Spleen (tissue), 11 donors: ENCODE measurements around the gene ZNRF3. TPM values are rescaled to one million over a fixed set of nuclear protein-coding genes. Genes with fewer than 3 reads are reported as not detected.

ENCODE experiments used
- DNase-seq: peaks from one replicate; pipeline ENCODE4 v3.0.0-alpha.2; 2020
- H3K27ac ChIP-seq, 8 donors: fragments of 200-600 bp; sonication (generic) in 7 of 8; 1 replicate in 4 of 8; 2 replicates in 4 of 8; pipeline versions ENCODE4 v1.5.0 to v1.8.0; 2016 to 2021; ENCODE audit warnings: inconsistent platforms in 4 of 8, mild to moderate bottlenecking in 4 of 8, moderate library complexity in 1 of 8
- H3K27me3 ChIP-seq, 7 donors: fragments of 200-600 bp; sonication (generic) in 6 of 7; replicated peaks in 1 of 7; 1 replicate in 4 of 7; 2 replicates in 3 of 7; pipeline versions ENCODE4 v1.5.0 to v1.8.0; 2016 to 2021; ENCODE audit warnings: inconsistent platforms in 3 of 7, mild to moderate bottlenecking in 1 of 7
- H3K36me3 ChIP-seq, 6 donors: fragments of 200-600 bp; sonication (generic) in 5 of 6; 1 replicate in 4 of 6; 2 replicates in 2 of 6; pipeline versions ENCODE4 v1.5.0 to v1.8.0; 2016 to 2021; ENCODE audit warnings: inconsistent platforms in 2 of 6
- H3K4me1 ChIP-seq, 6 donors: fragments of 200-600 bp; sonication (generic) in 5 of 6; 1 replicate in 3 of 6; 2 replicates in 3 of 6; pipeline versions ENCODE4 v1.5.0 to v1.8.0; 2016 to 2021; ENCODE audit warnings: inconsistent platforms in 3 of 6
- H3K4me3 ChIP-seq, 8 donors: fragments of 200-600 bp; sonication (generic) in 7 of 8; 1 replicate in 4 of 8; 2 replicates in 4 of 8; pipeline versions ENCODE4 v1.5.0 to v1.8.0; 2016 to 2021; ENCODE audit warnings: inconsistent platforms in 4 of 8, mild to moderate bottlenecking in 4 of 8, moderate library complexity in 2 of 8
- H3K9me3 ChIP-seq, 8 donors: fragments of 200-600 bp; sonication (generic) in 7 of 8; 1 replicate in 4 of 8; 2 replicates in 4 of 8; pipeline versions ENCODE4 v1.5.0 to v1.8.0; 2016 to 2021; ENCODE audit warnings: inconsistent platforms in 4 of 8
- CTCF ChIP-seq, 11 experiments: fragments of 200-600 bp in 7 of 11; fragments of 450-650 bp in 4 of 11; sonication (generic) in 4 of 11; IDR thresholded peaks in 8 of 11; conservative IDR thresholded peaks in 3 of 11; 1 replicate in 7 of 11; 2 replicates in 4 of 11; pipeline versions ENCODE4 v1.4.0 to v1.8.0; 2016 to 2021; ENCODE audit warnings: antibody characterized with exemption in 11 of 11, inconsistent platforms in 4 of 11, mild to moderate bottlenecking in 1 of 11
- POLR2A ChIP-seq, 3 donors: fragments of 450-650 bp; IDR thresholded peaks; one replicate each; pipeline ENCODE4 v1.5.1; 2017; ENCODE audit warnings: antibody characterized with exemption in 3 of 3, mild to moderate bottlenecking in 1 of 3
- POLR2AphosphoS5 ChIP-seq, 3 donors: sonication (generic); formaldehyde crosslinking; IDR thresholded peaks; one replicate each; pipeline ENCODE4 v1.5.1; 2017; ENCODE audit warnings: antibody characterized with exemption in 3 of 3
- whole genome bisulfite sequencing, 5 donors: extraction: QIAGEN DNeasy Blood & Tissue Kit in 3 of 5; methylation state at CpG; one replicate each; pipeline versions ENCODE4 v1.1.5 to v1.1.7; 2013 to 2018; 5-methylcytosine and 5-hydroxymethylcytosine counted together
- intact Hi-C: fragments of 100-400 bp; cut with DNase I; formaldehyde crosslinking; loops from one replicate; pipeline ENCODE4 v1.15.0; 2023; ENCODE audit warnings: low total_unique reads
- polyA plus RNA-seq, 3 donors: library from polyadenylated mRNA; stranded (reverse); fragments of 200-250 nt; gene quantifications; one replicate each; pipeline ENCODE4 v1.2.1, GENCODE V29; 2013
- total RNA-seq, 7 donors: library from RNA; depleted of rRNA in 3 of 7; stranded (reverse); fragments of >200 nt in 3 of 7; fragmentation: NEBNext Ultra II Directional in 4 of 7; extraction: Animal tissue kit (Norgen Biotek cat#: 25700) in 4 of 7; gene quantifications; one replicate each; pipeline versions ENCODE4 v1.1.0 to v1.2.1, GENCODE V29; 2016 to 2021
- donor health status: healthy with polysubstance abuse.
- donor health status: DM: no; HTN: no; CAD: no; lungs with moderate emphysema.
- donor health status: DM: no; HTN: no; CAD: no.
- donor health status: Bipolar disorder and iron deficiency.
- donor health status: healthy.
- donor health status: DM: no; HTN: no; CAD: no.
- donor health status: DM: yes; HTN: yes; CAD: no.

ZNRF3 gene
- total and polyA plus RNA-seq, 10 donors: 0.15 to 4.5 (median 2.6) TPM

GRCh38 chr22:28923826-28924732 is 40.7 kb downstream of the ZNRF3 start:
- TF ChIP-seq POLR2AphosphoS5 (IDR thresholded peaks at IDR 0.05) (no peak), CTCF (IDR thresholded peaks at IDR 0.05 in 8 of 11, conservative IDR thresholded peaks at IDR 0.05 in 3 of 11) (no peak), POLR2A (IDR thresholded peaks at IDR 0.05) (no peak)
- Histone ChIP-seq H3K36me3 (no peaks in the 10 kb centered on the region), H3K27ac (no peak overlapping the region), H3K9me3 (no peaks in the 10 kb centered on the region), H3K4me3 (no peak overlapping the region), H3K4me1 (peaks cover 0 to 12% (median 0%) of the 10 kb centered on the region in 6 donors), H3K27me3 (no peaks in the 10 kb centered on the region)
- intact Hi-C loops: no loop called here
- DNase-seq: no peak
- WGBS, 5 donors: 88 to 95% (median 92%) methylated on average over 18 to 24 of the region's 24 CpGs

GRCh38 chr22:28925916-28926315 is 42.5 kb downstream of the ZNRF3 start:
- peaks cover 0 to 14% (median 3%) of the 10 kb centered on the region in 6 donors for H3K4me1 ChIP-seq
- H3K9me3 ChIP-seq: no peaks in the 10 kb centered on the region
- TF ChIP-seq POLR2A (IDR thresholded peaks at IDR 0.05) (no peak), CTCF (IDR thresholded peaks at IDR 0.05 in 8 of 11, conservative IDR thresholded peaks at IDR 0.05 in 3 of 11) (no peak), POLR2AphosphoS5 (IDR thresholded peaks at IDR 0.05) (no peak)
- no peaks in the 10 kb centered on the region for H3K36me3 ChIP-seq
- H3K4me3 ChIP-seq: no peak overlapping the region
- no peaks in the 10 kb centered on the region for H3K27me3 ChIP-seq
- 86 to 100% (median 94%) methylated on average over 2 of the region's 2 CpGs for WGBS, 5 donors
- DNase-seq: no peak
- no peak overlapping the region for H3K27ac ChIP-seq
- intact Hi-C loops: no loop called here

- H3K36me3 ChIP-seq: no peaks in the 10 kb centered on the region
- H3K4me3 ChIP-seq: no peak overlapping the region
- H3K9me3 ChIP-seq: no peaks in the 10 kb centered on the region
- intact Hi-C loops: no loop called here
- no peak for DNase-seq
- no peaks in the 10 kb centered on the region for H3K27me3 ChIP-seq
- H3K4me1 ChIP-seq: peaks cover 0 to 6% (median under 1%) of the 10 kb centered on the region in 6 donors
- TF ChIP-seq CTCF (IDR thresholded peaks at IDR 0.05 in 8 of 11, conservative IDR thresholded peaks at IDR 0.05 in 3 of 11) (no peak), POLR2A (IDR thresholded peaks at IDR 0.05) (no peak), POLR2AphosphoS5 (IDR thresholded peaks at IDR 0.05) (no peak)
- WGBS, 5 donors: 58 to 82% (median 69%) methylated on average over 2 of the region's 2 CpGs
- H3K27ac ChIP-seq: no peak overlapping the region
Measured at GRCh38 chr22:28927630-28928029, 44.3 kb downstream of the ZNRF3 start.

GRCh38 chr22:28929197-28929596 is 45.8 kb downstream of the ZNRF3 start:
- H3K27me3 ChIP-seq: no peaks in the 10 kb centered on the region
- no peak overlapping the region for H3K4me3 ChIP-seq
- H3K4me1 ChIP-seq: peaks cover 0 to 6% (median 0%) of the 10 kb centered on the region in 6 donors
- intact Hi-C loops: no loop called here
- no peak for DNase-seq
- 85 to 96% (median 95%) methylated on average over 5 of the region's 5 CpGs for WGBS, 5 donors
- no peaks in the 10 kb centered on the region for H3K9me3 ChIP-seq
- no peak overlapping the region for H3K27ac ChIP-seq
- H3K36me3 ChIP-seq: no peaks in the 10 kb centered on the region
- TF ChIP-seq POLR2A (IDR thresholded peaks at IDR 0.05) (no peak), CTCF (IDR thresholded peaks at IDR 0.05 in 8 of 11, conservative IDR thresholded peaks at IDR 0.05 in 3 of 11) (no peak), POLR2AphosphoS5 (IDR thresholded peaks at IDR 0.05) (no peak)
